Keratinocyte (primary cell): Measurements from ENCODE around the gene IKZF1. TPM values are rescaled to one million over a fixed set of nuclear protein-coding genes. Genes with fewer than 3 reads are reported as not detected.

ENCODE experiments used
- DNase-seq: peaks from one replicate; pipeline ENCODE4 v3.0.0-alpha.2; 2011; ENCODE audit warnings: low read depth, missing footprints, low spot score
- FAIRE-seq: peaks from 2 replicates; lab custom pipeline; 2011; peaks lifted over from hg19 to GRCh38; lab: Jason Lieb, UNC
- H2AFZ ChIP-seq: 2 replicates; pipeline ENCODE4 v1.6.0; 2012; ENCODE audit warnings: low read length, control low read depth, inconsistent platforms; ENCODE audit not compliant: control insufficient read depth
- H3K27ac ChIP-seq: 2 replicates; pipeline ENCODE4 v1.5.1; 2011; ENCODE audit warnings: low read length; ENCODE audit not compliant: control insufficient read depth, insufficient read depth
- H3K27me3 ChIP-seq: 3 replicates; pipeline ENCODE4 v1.6.0; 2011; ENCODE audit warnings: low read length; ENCODE audit not compliant: control insufficient read depth, insufficient read depth; ENCODE audit errors: extremely low read depth
- H3K36me3 ChIP-seq, 2 experiments: 2 replicates in 1 of 2; 3 replicates in 1 of 2; pipeline ENCODE4 v1.5.1; 2011; ENCODE audit warnings: low read length in 2 of 2, mild to moderate bottlenecking in 1 of 2; ENCODE audit not compliant: control insufficient read depth in 2 of 2, insufficient read depth in 2 of 2; ENCODE audit errors: extremely low read depth in 1 of 2
- H3K4me1 ChIP-seq: 3 replicates; pipeline ENCODE4 v1.5.1; 2011; ENCODE audit warnings: low read length; ENCODE audit not compliant: control insufficient read depth, insufficient read depth; ENCODE audit errors: extremely low read depth
- H3K4me2 ChIP-seq: 3 replicates; pipeline ENCODE4 v1.6.0; 2011; ENCODE audit warnings: low read depth, low read length; ENCODE audit not compliant: control insufficient read depth, insufficient read depth; ENCODE audit errors: extremely low read depth
- H3K4me3 ChIP-seq, 3 experiments: fragments of 200-600 bp in 1 of 3; sonication (generic) in 1 of 3; 2 replicates in 2 of 3; 3 replicates in 1 of 3; pipeline ENCODE4 v1.5.1; 2011 to 2016; ENCODE audit warnings: low read length in 3 of 3, mild to moderate bottlenecking in 3 of 3, control low read depth in 2 of 3, inconsistent platforms in 1 of 3, low read depth in 1 of 3, mixed read lengths in 1 of 3, mixed run types in 1 of 3, moderate library complexity in 1 of 3; ENCODE audit not compliant: control insufficient read depth in 2 of 3, insufficient read depth in 2 of 3; ENCODE audit errors: extremely low read depth in 1 of 3
- H3K79me2 ChIP-seq: 2 replicates; pipeline ENCODE4 v1.6.0; 2012; ENCODE audit warnings: low read length; ENCODE audit not compliant: control insufficient read depth, insufficient read depth
- H3K9ac ChIP-seq: 3 replicates; pipeline ENCODE4 v1.6.0; 2011; ENCODE audit warnings: low read length; ENCODE audit not compliant: control insufficient read depth, insufficient read depth; ENCODE audit errors: extremely low read depth
- H3K9me1 ChIP-seq: 3 replicates; pipeline ENCODE4 v1.6.0; 2011; ENCODE audit warnings: low read length; ENCODE audit not compliant: control insufficient read depth, insufficient read depth; ENCODE audit errors: extremely low read depth
- H3K9me3 ChIP-seq: 2 replicates; pipeline ENCODE4 v1.5.1; 2012; ENCODE audit warnings: low read depth, low read length; ENCODE audit not compliant: control insufficient read depth
- H4K20me1 ChIP-seq: 3 replicates; pipeline ENCODE4 v1.6.0; 2011; ENCODE audit warnings: low read length; ENCODE audit not compliant: control insufficient read depth, insufficient read depth; ENCODE audit errors: extremely low read depth
- CTCF ChIP-seq, 3 experiments: IDR thresholded peaks in 1 of 3; conservative IDR thresholded peaks in 1 of 3; optimal IDR thresholded peaks in 1 of 3; 2 replicates in 2 of 3; 3 replicates in 1 of 3; pipeline versions ENCODE3 to v1.5.1; 2011; ENCODE audit warnings: low read length in 3 of 3, mild to moderate bottlenecking in 3 of 3, moderate library complexity in 2 of 3, control low read depth in 1 of 3, inconsistent platforms in 1 of 3; ENCODE audit not compliant: insufficient read depth in 2 of 3; ENCODE audit errors: extremely low read depth in 1 of 3
- EZH2 ChIP-seq: IDR thresholded peaks from one replicate; pipeline ENCODE4 v1.6.1; 2012; ENCODE audit warnings: inconsistent platforms, mild to moderate bottlenecking, low read length, moderate library complexity
- dilution Hi-C: fragments of 300-500 bp; cut with MboI; formaldehyde crosslinking; loops from one replicate; pipeline ENCODE4 v1.7.0; 2020; ENCODE audit warnings: low sequenced_read_pairs; ENCODE audit not compliant: extremely low pct_ligation_motif_present
- polyA plus RNA-seq, 5 experiments: library from polyadenylated mRNA; depleted of rRNA in 3 of 5; stranded (reverse) in 3 of 5; stranded (forward) in 1 of 5; unstranded in 1 of 5; fragments of >200 nt; gene quantifications; 1 replicate in 1 of 5; 2 replicates in 3 of 5; 3 replicates in 1 of 5; pipeline versions ENCODE4 v1.2.1 to v1.2.3, GENCODE V29; 2011 to 2012; ENCODE audit warnings: missing spikeins in 2 of 5, low read depth in 1 of 5, low replicate concordance in 1 of 5

The IKZF1 gene
- polyA plus RNA-seq, 1 donor (not counting 4 experiments of a cell fraction or from before 2014, with no cell fraction given), result not detected

GRCh38 chr7:50268223-50268622, 36.3 kb upstream of the IKZF1 start:
- no peak for FAIRE-seq
- TF ChIP-seq EZH2 (no peak), CTCF (optimal IDR thresholded peaks at IDR 0.05 in 1 of 3, IDR thresholded peaks at IDR 0.05 in 1 of 3, conservative IDR thresholded peaks at IDR 0.05 in 1 of 3; ENCODE audit: extremely low read depth in 1 of 3, insufficient read depth in 2 of 3, low read length in 3 of 3) (no peak)

GRCh38 chr7:50268990-50269389, 35.5 kb upstream of the IKZF1 start:
- no peaks in the 10 kb centered on the region for H3K4me1 ChIP-seq
- dilution Hi-C loops, result no loop called here
- H3K36me3 ChIP-seq, result no peaks in the 10 kb centered on the region
- H3K9me1 ChIP-seq, result no peaks in the 10 kb centered on the region
- no peak overlapping the region for H2AFZ ChIP-seq
- H3K4me2 ChIP-seq, result no peak overlapping the region
- H4K20me1 ChIP-seq, result no peaks in the 10 kb centered on the region
- no peak for FAIRE-seq
- no peaks in the 10 kb centered on the region for H3K79me2 ChIP-seq
- no peak for DNase-seq
- H3K27me3 ChIP-seq, result no peaks in the 10 kb centered on the region
- TF ChIP-seq EZH2 (no peak), CTCF (optimal IDR thresholded peaks at IDR 0.05 in 1 of 3, IDR thresholded peaks at IDR 0.05 in 1 of 3, conservative IDR thresholded peaks at IDR 0.05 in 1 of 3; ENCODE audit: extremely low read depth in 1 of 3, insufficient read depth in 2 of 3, low read length in 3 of 3) (no peak)
- no peak overlapping the region for H3K27ac ChIP-seq
- H3K4me3 ChIP-seq, result no peak overlapping the region
- H3K9me3 ChIP-seq, result no peaks in the 10 kb centered on the region
- no peak overlapping the region for H3K9ac ChIP-seq

More at GRCh38 chr7:50268223-50268622, 36.3 kb upstream of the IKZF1 start:
- H3K4me1 ChIP-seq, result no peaks in the 10 kb centered on the region
- no peaks in the 10 kb centered on the region for H3K27me3 ChIP-seq
- H3K4me2 ChIP-seq, result no peak overlapping the region
- no peaks in the 10 kb centered on the region for H3K36me3 ChIP-seq
- no peaks in the 10 kb centered on the region for H3K9me3 ChIP-seq
- DNase-seq, result no peak
- H2AFZ ChIP-seq, result no peak overlapping the region
- H3K27ac ChIP-seq, result no peak overlapping the region
- no peaks in the 10 kb centered on the region for H3K79me2 ChIP-seq
- dilution Hi-C loops, result no loop called here
- no peaks in the 10 kb centered on the region for H3K9me1 ChIP-seq
- no peak overlapping the region for H3K4me3 ChIP-seq
- no peaks in the 10 kb centered on the region for H4K20me1 ChIP-seq
- H3K9ac ChIP-seq, result no peak overlapping the region
